ENCODE data around the gene MAP2K7. TPM values are rescaled to one million over a fixed set of nuclear protein-coding genes. Genes with fewer than 3 reads are reported as not detected.
A peak's percentile ranks its signal among the peaks of the same experiment; 100 is the strongest.

Gene MAP2K7
- total RNA-seq, 1 experiment from 2014 or later, result 59.1 TPM

DNA sequence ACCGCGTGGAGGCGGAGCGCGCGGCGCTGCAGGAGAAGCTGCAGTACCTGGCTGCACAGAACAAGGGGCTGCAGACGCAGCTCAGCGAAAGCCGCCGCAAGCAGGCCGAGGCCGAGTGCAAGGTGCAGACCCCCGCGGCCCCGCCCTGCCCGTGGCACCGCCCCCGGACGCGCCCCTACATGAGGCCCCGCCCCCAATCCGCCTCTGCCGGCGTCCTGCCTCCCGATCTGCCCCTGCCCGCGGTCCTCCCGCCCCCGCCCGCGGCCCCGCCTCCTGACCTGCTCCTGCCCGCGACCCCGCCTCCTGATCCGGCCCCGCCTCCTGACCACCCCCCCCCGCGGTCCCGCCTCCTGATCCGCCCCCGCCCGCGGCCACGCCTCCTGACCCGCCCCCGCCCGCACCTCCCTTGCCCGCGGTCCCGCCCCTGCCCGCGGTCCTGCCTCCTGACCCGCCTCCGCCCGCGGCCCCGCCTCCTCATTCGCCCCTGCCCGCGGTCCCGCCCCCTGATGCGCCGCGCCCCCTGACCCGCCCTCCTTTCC, 41.2 kb upstream of the MAP2K7 start:
- CTCF ChIA-PET, result interaction anchor here (1.3 to 1.9 kb wide), 3 partner anchors 9 to 41 kb away, joined by 3 to 5 read pairs (median 5); partner anchors contain the start of gene MAP2K7
- Histone ChIP-seq H3K9me3 (ENCODE audit: control insufficient read depth in 1 of 2, insufficient read depth in 1 of 2, low read depth in 1 of 2, low read length in 2 of 2) (no peaks in the 10 kb centered on the region), H3K27ac (ENCODE audit: low read depth, low read length) (peak overlapping the region; percentile 22; the same call in 1 of the 2 replicates), H3K27me3 (ENCODE audit: insufficient read depth, low read length) (no peaks in the 10 kb centered on the region), H3K4me2 (ENCODE audit: low read length) (no peak overlapping the region), H3K4me1 (ENCODE audit: control insufficient read depth in 1 of 2, insufficient read depth in 2 of 2, low read length in 2 of 2) (peaks cover 1 to 20% of the 10 kb centered on the region in 2 experiments; a peak in 3 of 4 replicates), H3K4me3 (replicated peaks in 1 of 2; ENCODE audit: low read depth in 1 of 2, low read length in 2 of 2) (no peak overlapping the region), H3K79me2 (ENCODE audit: insufficient read depth, low read length) (no peaks in the 10 kb centered on the region), H2AFZ (ENCODE audit: low read depth, low read length, poor library complexity, severe bottlenecking) (no peak overlapping the region), H3K36me3 (ENCODE audit: control insufficient read depth in 1 of 2, insufficient read depth in 2 of 2, low read length in 2 of 2) (no peaks in the 10 kb centered on the region), H3K9ac (ENCODE audit: low read length) (no peak overlapping the region), H3K9me2 (ENCODE audit: insufficient read depth) (no peaks in the 10 kb centered on the region), H4K20me1 (ENCODE audit: insufficient read depth) (no peaks in the 10 kb centered on the region)
- POLR2A ChIA-PET, result no interaction called here
- TF ChIP-seq TCF7L2 (IDR thresholded peaks at IDR 0.05; ENCODE audit: borderline replicate concordance, extremely low read depth, insufficient read depth, insufficient read length), result no peak
- TF ChIP-seq ZFX (IDR thresholded peaks at IDR 0.05), result no peak
- no peak for TF ChIP-seq SRF (IDR thresholded peaks at IDR 0.05; ENCODE audit: low read depth)
- no peak for TF ChIP-seq JUND (IDR thresholded peaks at IDR 0.05)
- no peak for TF ChIP-seq RAD21 (IDR thresholded peaks at IDR 0.05; ENCODE audit: low read depth)
- TF ChIP-seq, protein P1, sequence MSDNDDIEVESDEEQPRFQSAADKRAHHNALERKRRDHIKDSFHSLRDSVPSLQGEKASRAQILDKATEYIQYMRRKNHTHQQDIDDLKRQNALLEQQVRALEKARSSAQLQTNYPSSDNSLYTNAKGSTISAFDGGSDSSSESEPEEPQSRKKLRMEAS (IDR thresholded peaks at IDR 0.05), result no peak
- no peak for TF ChIP-seq EZH2phosphoT487 (IDR thresholded peaks at IDR 0.05; ENCODE audit: borderline replicate concordance)
- no peak for TF ChIP-seq ELF1 (IDR thresholded peaks at IDR 0.05; ENCODE audit: borderline replicate concordance, low read depth)
- no peak for TF ChIP-seq SP1 (IDR thresholded peaks at IDR 0.05; ENCODE audit: low read depth)
- TF ChIP-seq, protein P2, sequence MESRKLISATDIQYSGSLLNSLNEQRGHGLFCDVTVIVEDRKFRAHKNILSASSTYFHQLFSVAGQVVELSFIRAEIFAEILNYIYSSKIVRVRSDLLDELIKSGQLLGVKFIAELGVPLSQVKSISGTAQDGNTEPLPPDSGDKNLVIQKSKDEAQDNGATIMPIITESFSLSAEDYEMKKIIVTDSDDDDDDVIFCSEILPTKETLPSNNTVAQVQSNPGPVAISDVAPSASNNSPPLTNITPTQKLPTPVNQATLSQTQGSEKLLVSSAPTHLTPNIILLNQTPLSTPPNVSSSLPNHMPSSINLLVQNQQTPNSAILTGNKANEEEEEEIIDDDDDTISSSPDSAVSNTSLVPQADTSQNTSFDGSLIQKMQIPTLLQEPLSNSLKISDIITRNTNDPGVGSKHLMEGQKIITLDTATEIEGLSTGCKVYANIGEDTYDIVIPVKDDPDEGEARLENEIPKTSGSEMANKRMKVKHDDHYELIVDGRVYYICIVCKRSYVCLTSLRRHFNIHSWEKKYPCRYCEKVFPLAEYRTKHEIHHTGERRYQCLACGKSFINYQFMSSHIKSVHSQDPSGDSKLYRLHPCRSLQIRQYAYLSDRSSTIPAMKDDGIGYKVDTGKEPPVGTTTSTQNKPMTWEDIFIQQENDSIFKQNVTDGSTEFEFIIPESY (IDR thresholded peaks at IDR 0.05; ENCODE audit: extremely low read depth, insufficient replicate concordance, low read length), result no peak
- TF ChIP-seq POLR2A (IDR thresholded peaks at IDR 0.05; ENCODE audit: borderline replicate concordance, extremely low read depth, insufficient read depth, insufficient read length), result no peak
- no peak for TF ChIP-seq FOSL1 (IDR thresholded peaks at IDR 0.05; ENCODE audit: low read depth)
- TF ChIP-seq SIN3A (IDR thresholded peaks at IDR 0.05; ENCODE audit: low read depth), result no peak
- no peak for TF ChIP-seq ZNF274 (IDR thresholded peaks at IDR 0.05; ENCODE audit: low read depth, low read length)
- TF ChIP-seq CEBPB (IDR thresholded peaks at IDR 0.05; ENCODE audit: low read depth), result no peak
- TF ChIP-seq, protein P3, sequence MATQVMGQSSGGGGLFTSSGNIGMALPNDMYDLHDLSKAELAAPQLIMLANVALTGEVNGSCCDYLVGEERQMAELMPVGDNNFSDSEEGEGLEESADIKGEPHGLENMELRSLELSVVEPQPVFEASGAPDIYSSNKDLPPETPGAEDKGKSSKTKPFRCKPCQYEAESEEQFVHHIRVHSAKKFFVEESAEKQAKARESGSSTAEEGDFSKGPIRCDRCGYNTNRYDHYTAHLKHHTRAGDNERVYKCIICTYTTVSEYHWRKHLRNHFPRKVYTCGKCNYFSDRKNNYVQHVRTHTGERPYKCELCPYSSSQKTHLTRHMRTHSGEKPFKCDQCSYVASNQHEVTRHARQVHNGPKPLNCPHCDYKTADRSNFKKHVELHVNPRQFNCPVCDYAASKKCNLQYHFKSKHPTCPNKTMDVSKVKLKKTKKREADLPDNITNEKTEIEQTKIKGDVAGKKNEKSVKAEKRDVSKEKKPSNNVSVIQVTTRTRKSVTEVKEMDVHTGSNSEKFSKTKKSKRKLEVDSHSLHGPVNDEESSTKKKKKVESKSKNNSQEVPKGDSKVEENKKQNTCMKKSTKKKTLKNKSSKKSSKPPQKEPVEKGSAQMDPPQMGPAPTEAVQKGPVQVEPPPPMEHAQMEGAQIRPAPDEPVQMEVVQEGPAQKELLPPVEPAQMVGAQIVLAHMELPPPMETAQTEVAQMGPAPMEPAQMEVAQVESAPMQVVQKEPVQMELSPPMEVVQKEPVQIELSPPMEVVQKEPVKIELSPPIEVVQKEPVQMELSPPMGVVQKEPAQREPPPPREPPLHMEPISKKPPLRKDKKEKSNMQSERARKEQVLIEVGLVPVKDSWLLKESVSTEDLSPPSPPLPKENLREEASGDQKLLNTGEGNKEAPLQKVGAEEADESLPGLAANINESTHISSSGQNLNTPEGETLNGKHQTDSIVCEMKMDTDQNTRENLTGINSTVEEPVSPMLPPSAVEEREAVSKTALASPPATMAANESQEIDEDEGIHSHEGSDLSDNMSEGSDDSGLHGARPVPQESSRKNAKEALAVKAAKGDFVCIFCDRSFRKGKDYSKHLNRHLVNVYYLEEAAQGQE (IDR thresholded peaks at IDR 0.05; ENCODE audit: low read depth), result no peak
- TF ChIP-seq EGR1 (IDR thresholded peaks at IDR 0.05; ENCODE audit: low read depth), result no peak
- TF ChIP-seq POLR2AphosphoS5 (IDR thresholded peaks at IDR 0.05; ENCODE audit: low read depth, low read length), result no peak
- RAD21 ChIA-PET (ENCODE audit: low non-redundant PET in 1 of 2, low total read pairs in 2 of 2, uncharacterized antibody in 2 of 2, unreplicated experiment in 2 of 2), result no interaction called here
- intact Hi-C loops (cut with micrococcal nuclease), result no loop called here
- BruUV-seq (replicated peaks), result no TSS peak
- ATAC-seq (peak; percentile 80), DNase-seq (ENCODE audit: low read depth, low spot score) (peak; percentile 54)

Data from HCT116 (cell line).